GM12874 (cell line): ENCODE data around the gene DHX35.

ENCODE experiments used
- CTCF ChIP-seq: IDR thresholded peaks from 2 replicates; pipeline ENCODE4 v1.5.1; 2011; ENCODE audit warnings: low read depth, mild to moderate bottlenecking, control low read depth, low read length, moderate library complexity; ENCODE audit not compliant: insufficient read depth

DHX35 gene

DNA sequence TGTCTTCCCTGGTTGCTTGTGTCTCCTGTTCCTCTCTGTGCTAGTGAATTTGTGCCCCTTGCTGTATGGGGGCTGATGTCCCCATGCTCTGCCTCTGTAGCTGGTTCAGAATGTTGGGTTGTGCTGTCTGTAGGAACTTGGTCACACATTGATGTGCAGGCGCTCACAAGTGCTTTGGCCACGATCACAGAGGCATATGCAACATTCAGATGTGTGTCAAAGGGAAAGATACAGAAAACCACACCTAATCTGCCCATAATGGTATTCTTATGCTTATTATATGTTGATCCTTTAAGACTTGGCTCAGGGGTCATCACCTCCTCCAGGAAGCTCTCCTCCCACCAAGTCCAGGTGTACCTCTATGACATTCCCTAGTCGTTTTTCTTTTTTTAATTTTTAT lies 17.1 kb upstream of the DHX35 start:
- no peak for TF ChIP-seq CTCF

DNA sequence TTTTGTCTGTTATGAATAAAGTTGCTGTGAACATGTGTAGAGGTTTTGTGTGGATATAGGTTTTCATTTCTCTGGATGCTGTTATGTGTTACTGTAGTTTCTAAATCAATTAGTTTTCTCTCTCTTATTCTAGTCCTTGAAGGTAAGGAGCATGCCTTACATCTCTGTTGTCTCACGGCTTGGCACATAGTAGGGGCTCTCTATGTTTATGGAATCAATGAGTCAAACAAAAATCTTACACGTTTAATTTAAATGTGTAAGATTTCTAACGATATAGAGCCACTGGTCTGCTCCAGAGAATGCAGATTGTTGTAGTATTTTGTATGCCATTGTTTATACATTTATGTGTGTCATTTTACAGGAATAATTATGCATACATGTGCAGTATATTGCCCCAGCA lies 15.3 kb upstream of the DHX35 start:
- TF ChIP-seq CTCF, result no peak

GRCh38 chr20:38947931-38948362 lies 14.2 kb upstream of the DHX35 start:
- TF ChIP-seq CTCF, result no peak

- TF ChIP-seq CTCF, result no peak
Measured at GRCh38 chr20:38950254-38950653, 11.9 kb upstream of the DHX35 start.

DNA sequence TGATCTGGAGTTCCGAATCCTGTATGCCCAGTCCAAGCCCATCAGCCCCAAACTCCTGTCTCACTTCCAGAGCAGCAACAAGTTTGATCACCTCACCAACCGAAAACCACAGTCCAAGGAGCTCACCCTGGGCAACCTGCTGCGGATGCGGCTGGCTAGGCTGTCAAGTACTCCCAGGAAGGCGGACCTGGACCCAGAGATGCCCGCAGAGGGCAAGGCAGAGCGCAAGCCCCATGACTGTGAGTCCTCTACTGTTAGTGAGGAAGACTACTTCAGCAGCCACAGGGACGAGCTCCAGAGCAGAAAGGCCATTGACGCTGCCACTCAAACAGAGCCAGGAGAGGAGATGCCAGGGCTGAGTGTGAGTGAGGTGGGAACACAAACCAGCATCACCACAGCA lies 10.5 kb upstream of the DHX35 start:
- TF ChIP-seq CTCF, result no peak

GRCh38 chr20:38952153-38952552 lies 10.0 kb upstream of the DHX35 start:
- TF ChIP-seq CTCF, result no peak

DNA sequence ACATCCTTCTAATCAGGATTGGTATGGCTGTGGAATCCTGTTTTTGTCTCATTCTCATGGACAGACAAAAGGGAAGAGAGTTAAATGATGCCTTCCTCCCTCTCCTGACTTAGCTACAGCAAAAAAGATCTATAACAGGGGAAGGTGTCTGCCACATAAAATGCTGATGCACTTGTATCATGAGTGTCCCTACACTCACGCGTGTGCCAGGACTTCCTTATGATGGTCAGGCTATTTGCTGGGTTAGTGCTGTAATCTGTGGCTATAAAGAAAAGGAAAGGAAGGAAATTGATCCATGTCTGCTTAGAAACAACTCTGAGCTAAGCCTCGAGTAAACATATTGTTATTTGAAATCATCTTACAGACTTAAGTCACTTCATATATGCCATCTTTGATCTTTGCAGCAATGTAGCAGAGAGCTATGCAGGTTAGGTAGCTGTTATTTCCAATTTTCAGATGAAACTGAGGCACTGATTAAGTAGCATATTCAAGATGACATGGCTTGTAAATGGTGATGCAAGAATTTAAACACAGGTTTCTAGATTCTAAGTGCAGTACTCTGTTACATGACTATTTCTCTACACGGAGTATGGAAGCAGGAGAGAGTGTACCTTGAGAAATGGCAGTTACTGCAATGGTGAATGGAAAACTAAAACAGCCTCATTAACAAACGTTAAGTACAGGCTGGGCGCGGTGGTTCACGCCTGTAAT lies 8.4 kb upstream of the DHX35 start:
- no peak for TF ChIP-seq CTCF
